Measurements from ENCODE around the gene NACAD. TPM values are rescaled to one million over a fixed set of nuclear protein-coding genes. Genes with fewer than 3 reads are reported as not detected.

The NACAD gene
- total RNA-seq, 1 donor from 2014 or later: 4.9 TPM

DNA sequence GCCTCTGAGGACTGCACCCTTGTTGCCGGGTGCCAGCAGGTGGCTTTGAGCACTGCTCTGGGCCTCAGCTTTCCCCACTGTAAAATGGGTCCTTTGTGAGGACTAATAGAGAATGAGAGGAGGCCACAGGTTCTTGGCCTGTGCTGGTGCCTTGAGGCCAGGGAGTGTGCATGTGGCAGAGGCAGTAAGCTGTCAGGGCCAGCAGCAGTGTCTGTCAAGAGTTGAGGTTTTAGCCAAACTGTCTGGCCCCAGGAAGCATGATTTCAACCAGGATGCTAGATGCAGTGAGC is 13.5 kb downstream of the NACAD start:
- no peak for DNase-seq (ENCODE audit: low spot score)

DNA sequence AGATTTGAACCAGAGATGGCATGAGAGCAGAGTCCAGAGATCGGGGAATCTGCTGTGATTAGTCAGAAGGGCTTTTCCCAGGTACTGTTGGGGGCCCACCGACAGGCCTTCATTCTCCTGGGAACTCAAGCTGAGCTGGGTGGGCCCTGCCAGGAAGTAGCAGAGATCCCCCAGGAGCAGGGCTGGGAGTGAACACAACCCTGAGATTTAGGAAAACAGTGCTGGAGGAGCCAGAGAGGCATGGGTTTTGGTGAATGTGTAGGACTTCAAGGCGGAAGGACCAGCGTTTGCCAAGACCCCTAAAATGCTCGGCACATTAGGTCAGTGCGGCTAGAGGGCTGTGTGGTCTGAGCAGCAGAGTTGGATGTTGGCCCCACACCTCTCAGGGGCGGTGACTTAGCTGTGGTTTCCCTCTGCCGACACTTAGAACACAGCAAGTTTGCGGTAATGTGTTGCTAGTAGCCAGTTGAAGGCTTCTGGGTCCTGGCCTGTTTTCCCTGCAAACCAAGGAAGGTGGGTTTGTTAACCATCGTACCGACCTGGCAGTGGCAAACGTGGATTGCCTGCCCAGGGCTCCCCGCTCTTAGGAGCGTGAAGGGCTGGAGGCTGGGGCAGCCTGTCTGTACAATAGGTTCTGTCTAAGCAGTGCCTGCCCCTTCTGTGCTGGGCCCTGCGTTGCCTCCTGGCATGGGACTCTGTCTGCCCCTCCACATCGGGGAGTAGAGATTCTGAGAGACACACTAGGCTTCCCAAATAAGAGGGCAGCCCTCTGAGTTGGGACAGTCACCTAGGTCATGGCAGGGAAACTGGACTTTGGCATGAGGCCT is 14.0 kb downstream of the NACAD start:
- DNase-seq (ENCODE audit: low spot score): no peak

DNA sequence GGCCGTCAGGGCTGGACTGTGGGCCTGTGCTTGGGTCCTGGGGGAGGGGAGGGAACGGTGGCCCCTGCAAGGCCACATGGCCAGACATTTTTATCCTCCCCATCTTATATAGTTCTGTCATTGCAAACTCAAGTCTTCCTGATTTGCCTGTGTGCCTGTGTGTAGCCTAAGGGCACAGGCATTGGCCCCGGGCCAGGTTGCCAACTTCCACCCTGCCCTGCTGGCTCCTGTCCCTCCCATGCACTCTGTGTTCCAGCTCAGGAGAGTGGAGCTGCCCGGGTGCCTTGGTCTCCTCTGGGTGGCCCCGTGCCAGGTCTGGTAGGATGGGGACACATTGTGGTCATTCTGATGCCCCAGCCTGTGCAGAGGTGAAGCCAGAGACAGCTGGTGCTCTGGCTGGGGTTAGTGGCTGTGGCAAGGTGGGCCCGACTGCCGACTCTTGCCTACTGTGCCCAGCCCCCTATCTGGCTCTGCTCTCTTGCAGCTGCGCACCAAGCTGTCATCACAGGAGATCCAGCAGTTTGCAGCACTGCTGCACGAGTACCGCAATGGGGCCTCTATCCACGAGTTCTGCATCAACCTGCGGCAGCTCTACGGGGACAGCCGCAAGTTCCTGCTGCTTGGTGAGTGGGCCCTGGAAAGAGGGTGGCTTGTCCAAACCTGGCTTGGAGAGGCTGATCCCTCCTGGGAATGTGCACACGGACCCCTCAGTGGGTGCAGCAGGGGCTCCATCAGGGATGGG is 14.8 kb downstream of the NACAD start:
- DNase-seq (ENCODE audit: low spot score): no peak

- DNase-seq (ENCODE audit: low spot score): no peak
Observed at GRCh38 chr7:45073031-45073785, 15.6 kb downstream of the NACAD start.

- DNase-seq (ENCODE audit: low spot score): no peak
Observed at GRCh38 chr7:45072131-45073030, 16.4 kb downstream of the NACAD start.

DNA sequence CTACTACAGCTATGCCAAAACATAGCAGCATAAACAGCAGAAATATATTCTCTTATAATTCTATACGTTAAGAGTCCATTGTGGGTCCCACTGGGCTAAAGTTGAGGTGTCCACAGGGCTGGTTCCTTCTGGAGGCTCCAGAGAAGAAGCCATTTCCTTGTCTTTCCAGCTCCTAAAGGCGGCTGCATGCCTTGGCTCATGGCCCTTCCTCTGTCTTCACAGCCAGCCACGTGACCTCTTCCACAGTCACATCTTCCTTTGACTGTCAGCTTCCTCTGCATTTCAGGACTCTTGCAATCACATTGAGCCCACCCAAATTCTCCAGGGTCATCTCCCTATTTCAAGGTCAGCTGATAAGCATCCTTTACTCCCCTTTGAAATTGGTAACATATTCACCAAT is 17.2 kb downstream of the NACAD start:
- no peak for DNase-seq (ENCODE audit: low spot score)

- DNase-seq (ENCODE audit: low spot score): no peak
Observed at GRCh38 chr7:45070254-45070642, 18.5 kb downstream of the NACAD start.

GRCh38 chr7:45069444-45070253 is 19.1 kb downstream of the NACAD start:
- DNase-seq (ENCODE audit: low spot score): no peak

DNA sequence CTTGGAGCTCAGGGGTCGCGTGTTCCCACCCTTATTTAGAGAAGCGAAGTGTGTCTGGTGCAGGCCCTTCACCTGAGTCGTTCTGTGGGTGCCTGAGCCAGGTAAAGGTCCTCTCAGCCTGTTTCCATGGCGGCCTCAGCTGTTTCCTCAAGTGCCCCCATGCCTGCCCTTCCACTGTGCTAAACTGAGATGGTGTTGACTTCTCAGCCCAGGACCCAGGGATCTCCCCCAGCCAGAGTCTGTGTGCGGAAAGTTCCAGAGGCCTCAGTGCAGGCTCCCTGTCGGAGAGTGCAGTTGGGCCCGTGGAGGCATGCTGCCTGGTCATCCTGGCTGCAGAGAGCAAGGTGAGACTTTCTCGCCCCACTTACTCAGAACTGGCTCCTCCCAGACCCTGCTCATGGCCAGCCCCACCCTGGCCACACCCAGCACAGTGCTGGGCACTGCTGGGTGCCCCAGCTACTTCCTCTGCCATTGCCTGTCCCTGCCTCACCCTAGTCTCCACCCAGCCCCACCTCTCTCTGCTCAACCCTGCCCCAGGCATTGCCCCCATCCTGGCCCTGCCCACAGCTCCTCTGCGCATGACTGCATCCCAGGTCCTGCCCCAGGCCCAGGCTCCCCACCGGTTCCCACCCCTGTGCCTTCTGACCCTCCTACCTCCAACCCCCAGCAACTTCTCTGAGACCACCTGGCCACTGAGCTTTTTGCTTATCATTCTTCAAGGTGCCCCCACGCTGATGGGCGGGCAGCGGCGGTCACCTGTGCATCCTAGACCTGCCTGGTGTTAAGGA is 20.3 kb downstream of the NACAD start:
- no peak for DNase-seq (ENCODE audit: low spot score)

DNA sequence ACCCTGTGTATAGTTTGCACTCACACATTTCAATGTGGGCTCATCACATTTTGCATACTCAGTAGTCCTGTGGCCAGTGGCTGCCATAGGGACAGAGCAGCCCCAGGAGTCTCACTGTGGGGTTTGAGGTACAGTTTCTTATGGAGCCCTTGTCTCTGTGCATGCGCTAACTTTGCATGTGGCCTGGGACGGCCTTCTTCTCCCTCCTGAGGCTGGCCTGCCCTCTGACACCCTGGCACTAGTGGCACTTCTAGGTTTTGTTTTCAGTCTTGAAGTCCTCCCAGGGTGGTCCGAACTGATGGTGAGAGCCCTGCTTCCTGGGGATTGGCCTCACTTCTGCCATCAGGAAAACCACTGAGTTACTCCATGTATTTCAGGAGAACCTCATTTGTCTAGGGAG is 21.2 kb downstream of the NACAD start:
- DNase-seq (ENCODE audit: low spot score): no peak

DNA sequence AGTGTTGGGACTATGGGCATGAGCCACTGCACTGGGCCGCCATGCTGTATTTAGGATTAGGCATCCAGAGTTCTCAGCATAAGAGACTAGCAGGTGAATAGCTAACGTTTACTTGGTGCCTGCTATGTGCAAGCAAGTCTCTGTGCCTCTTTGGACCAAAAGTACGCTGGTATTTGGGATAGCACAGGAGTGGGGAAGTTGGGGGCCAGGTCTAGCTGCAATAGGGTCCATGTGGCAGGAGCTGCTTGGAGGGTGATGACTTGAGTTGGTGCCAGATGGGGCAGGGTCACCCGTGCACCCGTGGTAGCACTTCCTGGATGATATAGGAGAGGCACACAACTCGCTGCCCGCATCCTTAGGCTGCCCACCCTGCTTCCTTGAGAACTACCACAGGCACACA is 22.4 kb downstream of the NACAD start:
- no peak for DNase-seq (ENCODE audit: low spot score)

DNA sequence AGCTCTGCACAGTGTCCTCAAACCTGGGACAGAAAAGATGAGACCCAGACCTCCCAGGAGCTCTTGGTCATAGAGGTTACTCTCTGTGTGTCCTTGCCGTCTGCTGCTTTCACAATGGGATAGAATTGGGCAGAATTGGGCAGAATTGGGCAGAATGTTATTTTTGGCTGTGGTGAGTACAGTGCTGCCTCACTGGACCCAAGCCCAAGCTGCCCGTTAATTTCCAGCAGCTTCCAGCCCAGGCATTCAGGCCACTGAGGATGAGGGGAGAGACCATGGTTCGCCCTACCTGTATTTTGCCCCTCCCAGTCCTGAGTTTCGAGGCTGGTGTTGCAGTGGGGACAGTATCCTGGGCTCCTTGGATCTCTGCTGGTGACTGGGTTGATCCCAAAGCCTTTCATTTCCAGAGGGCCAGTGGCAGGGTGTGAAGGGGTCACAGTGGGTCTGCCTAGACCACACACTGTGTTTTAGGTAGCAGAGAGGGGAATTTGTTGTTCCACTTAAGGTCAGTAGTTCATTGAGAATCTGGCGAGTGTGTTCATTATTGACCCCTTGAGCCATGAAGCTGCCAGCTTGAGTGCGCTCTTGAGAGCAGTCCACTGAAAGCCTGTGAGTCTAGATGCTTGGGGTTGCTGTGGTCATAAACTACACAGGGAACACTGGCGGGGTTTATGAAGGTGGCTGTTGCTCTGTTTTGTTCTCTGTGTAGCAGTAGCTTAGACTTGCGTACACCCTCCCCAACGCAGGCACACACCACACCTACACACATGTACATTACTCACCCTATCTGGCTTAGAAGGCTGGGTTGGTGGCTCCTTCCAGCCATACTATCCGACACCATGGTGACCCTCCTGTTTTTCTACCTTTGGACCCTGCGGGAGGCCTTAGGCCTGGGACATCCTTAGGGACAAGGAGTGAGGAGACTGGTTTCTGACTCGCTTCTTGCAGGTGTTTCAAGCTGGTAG is 23.5 kb downstream of the NACAD start:
- DNase-seq (ENCODE audit: low spot score): no peak

- DNase-seq (ENCODE audit: low spot score): no peak
Observed at GRCh38 chr7:45064047-45064725, 24.6 kb downstream of the NACAD start.

DNA sequence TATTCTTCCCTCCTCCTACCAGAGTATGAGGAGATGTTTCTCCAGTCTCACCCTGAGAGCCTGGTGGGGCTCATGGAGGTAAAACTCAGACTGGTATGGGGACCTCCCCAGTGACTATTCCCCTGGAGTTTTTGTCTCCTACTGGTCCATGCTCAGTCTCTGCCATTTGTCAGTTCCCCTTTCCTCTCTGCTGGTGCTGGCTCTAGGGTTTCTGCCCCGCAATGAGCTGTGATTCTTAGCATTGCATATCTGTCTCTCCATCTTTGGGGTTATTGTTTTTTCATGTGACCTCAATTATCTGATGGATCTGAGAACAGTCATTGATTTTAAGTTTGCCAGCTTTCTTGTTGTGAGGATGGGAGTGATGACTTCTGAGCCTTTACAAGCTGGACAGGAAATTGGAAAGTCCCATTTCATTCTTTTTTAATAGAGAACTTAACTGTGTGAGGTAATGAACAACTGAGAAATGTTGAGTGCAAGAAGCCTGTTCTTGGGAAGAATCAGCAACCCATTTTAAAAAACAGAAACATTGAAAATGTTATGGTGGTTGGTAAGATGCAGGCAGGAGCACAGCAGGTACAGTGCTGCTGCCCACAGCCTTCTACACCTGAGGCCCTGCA is 26.9 kb downstream of the NACAD start:
- DNase-seq (ENCODE audit: low spot score): no peak

DNA sequence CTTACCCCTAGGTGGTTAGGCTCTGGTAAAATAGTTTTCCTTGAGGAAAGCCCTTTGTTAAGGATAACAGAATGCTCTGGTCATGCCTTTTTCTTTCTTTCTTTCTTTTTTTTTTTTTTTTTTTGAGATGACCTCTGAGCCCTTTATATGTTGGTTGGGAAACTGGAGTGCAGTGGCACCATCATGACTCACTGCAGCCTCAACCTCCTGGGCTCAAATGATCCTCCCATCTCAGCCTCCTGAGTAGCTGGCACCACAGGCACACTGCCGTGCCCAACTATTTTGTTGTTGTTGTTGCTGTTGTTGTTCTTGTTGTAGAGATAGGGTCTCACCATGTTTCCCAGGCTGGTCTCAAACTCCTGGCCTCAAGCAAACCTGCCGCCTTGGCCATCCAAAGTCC is 27.4 kb downstream of the NACAD start:
- DNase-seq (ENCODE audit: low spot score): no peak

DNA sequence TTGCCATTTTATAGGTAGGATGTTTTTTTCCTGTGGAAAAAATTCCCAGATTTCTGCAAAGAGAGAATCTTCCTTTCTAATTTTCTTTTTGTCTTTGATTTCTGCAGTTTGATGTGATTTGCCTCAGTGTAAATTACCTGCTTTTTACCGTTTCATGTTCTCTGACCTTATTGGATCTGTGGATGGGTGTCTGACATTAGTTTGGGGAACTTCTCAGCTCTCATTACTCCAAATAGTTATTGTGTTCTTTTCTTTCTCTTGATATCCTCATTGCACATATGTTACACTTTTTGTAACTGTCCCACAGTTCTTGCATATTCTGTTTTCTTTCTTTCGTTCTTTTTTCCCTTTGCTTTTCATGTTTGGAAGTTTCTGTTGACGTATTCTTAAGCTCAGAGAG is 28.5 kb downstream of the NACAD start:
- no peak for DNase-seq (ENCODE audit: low spot score)

DNA sequence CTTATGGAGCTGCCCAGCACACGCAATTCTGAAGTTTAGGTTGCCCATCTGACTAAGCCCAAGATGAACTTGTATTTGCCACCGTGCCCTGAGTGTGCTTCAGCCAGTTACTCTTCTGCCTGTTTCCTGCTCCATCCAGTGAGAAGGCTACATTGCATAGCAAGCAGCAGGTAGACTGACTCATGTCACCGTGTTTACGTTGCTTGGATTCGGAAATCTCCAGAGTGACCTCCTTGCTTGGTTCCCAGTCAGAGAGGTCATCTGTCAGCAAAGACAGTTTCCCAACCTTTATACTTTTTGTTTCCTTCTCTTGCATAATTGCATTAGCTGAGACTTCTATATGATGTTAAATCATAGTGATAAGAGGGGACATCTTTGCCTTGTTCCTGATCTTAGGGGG is 30.9 kb downstream of the NACAD start:
- no peak for DNase-seq (ENCODE audit: low spot score)

All from mucosa of gallbladder (tissue), 1 donor.